Uterus (tissue), 4 donors: ENCODE results near the gene EIF4ENIF1. TPM values are rescaled to one million over a fixed set of nuclear protein-coding genes. Genes with fewer than 3 reads are reported as not detected.
"Not testable (repeated sequence)": the region's sequence is repeated elsewhere in the genome, so short reads cannot be mapped to it uniquely, and the experiment has no call there.

Experiments
- DNase-seq, 2 donors: peaks; one replicate each; pipeline ENCODE4 v3.0.0-alpha.2; 2019 to 2020
- H3K27ac ChIP-seq, 2 donors: fragments of 200-600 bp; sonication (generic); 1 replicate in 1 of 2; 2 replicates in 1 of 2; pipeline ENCODE4 v1.5.1; 2016 to 2018
- H3K27me3 ChIP-seq, 2 donors: fragments of 200-600 bp; sonication (generic); one replicate each; pipeline ENCODE4 v1.5.1; 2018 to 2019; ENCODE audit warnings: control low read depth in 1 of 2
- H3K36me3 ChIP-seq, 2 donors: fragments of 200-600 bp; sonication (generic); one replicate each; pipeline ENCODE4 v1.5.1; 2019; ENCODE audit warnings: control low read depth in 1 of 2
- H3K4me1 ChIP-seq, 2 donors: fragments of 200-600 bp; sonication (generic); one replicate each; pipeline ENCODE4 v1.5.1; 2018 to 2019; ENCODE audit warnings: control low read depth in 1 of 2
- H3K4me3 ChIP-seq, 2 donors: fragments of 200-600 bp; sonication (generic); 1 replicate in 1 of 2; 2 replicates in 1 of 2; pipeline ENCODE4 v1.5.1; 2018 to 2019; ENCODE audit warnings: mild to moderate bottlenecking in 1 of 2
- H3K9me3 ChIP-seq, 2 donors: fragments of 200-600 bp; sonication (generic); one replicate each; pipeline ENCODE4 v1.5.1; 2019; ENCODE audit warnings: control low read depth in 1 of 2
- POLR2A ChIP-seq, 2 donors: fragments of 450-650 bp; IDR thresholded peaks; one replicate each; pipeline ENCODE4 v1.6.1; 2016; ENCODE audit warnings: antibody characterized with exemption in 2 of 2, mild to moderate bottlenecking in 1 of 2, moderate library complexity in 1 of 2
- intact Hi-C: fragments of 100-400 bp; cut with DNase I; formaldehyde crosslinking; loops from one replicate; pipeline ENCODE4 v1.15.1; 2023; ENCODE audit warnings: low total_unique reads
- total RNA-seq, 4 donors: library from RNA; depleted of rRNA in 3 of 4; stranded (reverse); fragments of >200 nt in 3 of 4; gene quantifications; one replicate each; pipeline versions ENCODE4 v1.1.0 to v1.2.4, GENCODE V29; 2014 to 2023
- TF ChIP-seq, protein P1 (sequence below), 4 experiments: fragments of 200-600 bp in 2 of 4; fragments of 450-650 bp in 2 of 4; sonication (generic) in 2 of 4; IDR thresholded peaks; one replicate each; pipeline ENCODE4 v1.5.1; 2016 to 2019; ENCODE audit warnings: antibody characterized with exemption in 4 of 4, mild to moderate bottlenecking in 2 of 4, moderate library complexity in 1 of 4
- donor health status: DM: yes; HTN: yes; CAD: no.

Gene EIF4ENIF1
- total RNA-seq, 4 donors from 2014 or later, result 19.0 to 95.8 (median 47.3) TPM

- Histone ChIP-seq H3K27me3 (no peaks in the 10 kb centered on the region), H3K4me3 (no peak overlapping the region), H3K36me3 (no peaks in the 10 kb centered on the region), H3K27ac (no peak overlapping the region), H3K9me3 (no peaks in the 10 kb centered on the region), H3K4me1 (peaks cover 0 to 3% of the 10 kb centered on the region in 2 donors)
- no peak for DNase-seq
- TF ChIP-seq, protein P1, sequence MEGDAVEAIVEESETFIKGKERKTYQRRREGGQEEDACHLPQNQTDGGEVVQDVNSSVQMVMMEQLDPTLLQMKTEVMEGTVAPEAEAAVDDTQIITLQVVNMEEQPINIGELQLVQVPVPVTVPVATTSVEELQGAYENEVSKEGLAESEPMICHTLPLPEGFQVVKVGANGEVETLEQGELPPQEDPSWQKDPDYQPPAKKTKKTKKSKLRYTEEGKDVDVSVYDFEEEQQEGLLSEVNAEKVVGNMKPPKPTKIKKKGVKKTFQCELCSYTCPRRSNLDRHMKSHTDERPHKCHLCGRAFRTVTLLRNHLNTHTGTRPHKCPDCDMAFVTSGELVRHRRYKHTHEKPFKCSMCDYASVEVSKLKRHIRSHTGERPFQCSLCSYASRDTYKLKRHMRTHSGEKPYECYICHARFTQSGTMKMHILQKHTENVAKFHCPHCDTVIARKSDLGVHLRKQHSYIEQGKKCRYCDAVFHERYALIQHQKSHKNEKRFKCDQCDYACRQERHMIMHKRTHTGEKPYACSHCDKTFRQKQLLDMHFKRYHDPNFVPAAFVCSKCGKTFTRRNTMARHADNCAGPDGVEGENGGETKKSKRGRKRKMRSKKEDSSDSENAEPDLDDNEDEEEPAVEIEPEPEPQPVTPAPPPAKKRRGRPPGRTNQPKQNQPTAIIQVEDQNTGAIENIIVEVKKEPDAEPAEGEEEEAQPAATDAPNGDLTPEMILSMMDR (IDR thresholded peaks at IDR 0.05), result no peak
- TF ChIP-seq POLR2A (IDR thresholded peaks at IDR 0.05), result no peak
- intact Hi-C loops, result no loop called here
These were observed 2.7 kb downstream of the EIF4ENIF1 start for GRCh38 chr22:31486951-31487350.

DNA sequence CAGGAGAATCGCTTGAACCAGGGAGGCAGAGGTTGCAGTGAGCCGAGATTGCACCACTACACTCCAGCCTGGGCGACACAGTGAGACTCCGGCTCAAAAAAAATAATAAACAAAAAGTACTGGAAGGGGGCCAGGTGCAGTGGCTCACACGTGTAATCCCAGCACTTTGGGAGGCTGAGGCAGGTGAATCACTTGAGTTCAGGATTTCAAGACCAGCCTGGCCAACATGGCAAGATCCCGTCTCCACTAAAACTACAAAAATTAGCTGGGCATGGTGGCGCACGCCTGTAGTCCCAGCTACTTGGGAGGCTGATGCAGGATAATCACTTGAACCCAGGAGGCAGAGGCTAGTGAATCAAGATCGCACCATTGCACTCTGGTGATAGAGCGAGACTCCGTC lies 3.3 kb downstream of the EIF4ENIF1 start:
- H3K36me3 ChIP-seq, H3K4me3 ChIP-seq, H3K27ac ChIP-seq, DNase-seq, H3K9me3 ChIP-seq, H3K27me3 ChIP-seq, H3K4me1 ChIP-seq, intact Hi-C loops: not testable (repeated sequence)

DNA sequence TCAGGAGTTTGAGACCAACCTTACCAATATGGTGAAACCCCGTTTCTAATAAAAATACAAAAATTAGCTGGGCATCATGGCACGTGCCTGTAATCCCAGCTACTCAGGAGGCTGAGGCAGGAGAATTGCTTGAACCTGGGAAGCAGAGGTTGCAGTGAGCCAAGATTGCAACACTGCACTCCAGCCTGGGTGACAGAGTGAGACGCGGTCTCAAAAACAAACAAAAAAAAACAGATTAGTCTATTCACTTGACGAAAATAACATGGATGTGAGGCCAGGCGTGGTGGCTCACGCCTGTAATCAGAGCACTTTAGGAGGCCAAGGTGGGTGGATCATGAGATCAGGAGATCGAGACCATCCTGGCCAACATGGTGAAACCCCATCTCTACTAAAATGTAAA lies 7.2 kb downstream of the EIF4ENIF1 start:
- H3K4me1 ChIP-seq, H3K27me3 ChIP-seq, H3K9me3 ChIP-seq, H3K4me3 ChIP-seq, intact Hi-C loops, H3K27ac ChIP-seq, DNase-seq, H3K36me3 ChIP-seq: not testable (repeated sequence)

DNA sequence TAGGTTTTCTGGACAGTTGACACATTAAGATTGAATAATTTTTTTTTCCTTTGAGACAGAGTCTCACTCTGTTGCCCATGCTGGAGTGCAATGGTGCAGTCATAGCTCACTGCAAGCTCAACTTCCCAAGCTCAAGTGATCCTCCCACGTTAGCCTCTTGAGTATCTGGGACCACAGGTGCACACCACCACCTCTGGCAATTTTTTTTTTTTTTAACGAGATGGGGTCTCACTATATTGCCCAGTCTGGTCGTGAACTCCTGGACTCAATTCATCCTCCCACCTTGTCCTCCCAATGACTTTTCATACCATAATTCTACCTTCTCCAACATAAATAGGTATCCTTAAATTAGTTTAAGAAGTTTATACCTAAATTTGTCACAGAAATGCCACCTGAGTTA lies 8.5 kb downstream of the EIF4ENIF1 start:
- no peaks in the 10 kb centered on the region for H3K36me3 ChIP-seq

DNA sequence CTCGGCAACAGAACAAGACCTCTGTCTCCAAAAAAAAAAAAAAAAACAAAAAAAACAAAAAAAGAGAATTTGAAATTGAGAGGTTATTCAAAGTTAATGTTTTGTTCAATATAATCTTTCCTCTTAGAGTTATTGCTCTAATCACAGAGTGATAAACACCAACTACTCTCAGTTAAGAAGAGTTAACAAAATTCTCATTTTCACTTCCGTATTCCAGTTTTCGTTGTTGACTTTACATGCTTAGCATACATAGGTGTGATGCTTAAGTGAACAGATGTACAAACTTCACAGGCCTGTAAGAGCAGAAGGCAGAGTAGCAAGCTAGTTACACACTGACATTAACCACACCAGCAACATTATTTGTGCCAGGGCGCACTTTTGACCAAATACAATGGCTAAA lies 12.3 kb downstream of the EIF4ENIF1 start:
- Histone ChIP-seq H3K4me1 (no peaks in the 10 kb centered on the region), H3K4me3 (no peak overlapping the region), H3K27ac (no peak overlapping the region), H3K9me3 (no peaks in the 10 kb centered on the region), H3K27me3 (no peaks in the 10 kb centered on the region), H3K36me3 (no peaks in the 10 kb centered on the region)
- TF ChIP-seq POLR2A (IDR thresholded peaks at IDR 0.05), result no peak
- TF ChIP-seq, protein P1 (IDR thresholded peaks at IDR 0.05), result no peak
- intact Hi-C loops, result no loop called here
- DNase-seq, result no peak

More for the DNA sequence above, 8.5 kb downstream of the EIF4ENIF1 start:
- H3K27me3 ChIP-seq, result no peaks in the 10 kb centered on the region
- no peak overlapping the region for H3K4me3 ChIP-seq
- intact Hi-C loops, result no loop called here
- no peaks in the 10 kb centered on the region for H3K4me1 ChIP-seq
- no peaks in the 10 kb centered on the region for H3K9me3 ChIP-seq
- TF ChIP-seq POLR2A (IDR thresholded peaks at IDR 0.05), result no peak
- TF ChIP-seq, protein P1 (IDR thresholded peaks at IDR 0.05), result no peak
- DNase-seq, result no peak
- no peak overlapping the region for H3K27ac ChIP-seq

DNA sequence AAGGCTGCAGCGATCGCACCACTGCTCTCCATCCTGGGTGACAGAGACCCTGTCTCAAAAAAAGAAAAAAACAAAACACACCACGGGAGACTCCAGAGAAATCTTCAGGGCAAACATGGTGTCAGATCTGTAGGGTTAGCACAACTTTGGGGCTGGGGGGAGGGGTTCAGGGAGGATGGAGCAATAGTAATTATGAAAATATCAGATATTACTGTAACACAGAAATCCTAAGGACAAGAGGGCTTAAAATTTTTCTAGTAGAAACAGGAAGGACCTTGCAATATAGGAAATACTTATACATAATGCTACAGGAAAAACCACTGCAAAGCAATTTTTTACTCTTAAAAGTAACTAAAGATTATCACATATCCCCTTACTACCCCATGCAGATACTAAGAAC lies 13.8 kb downstream of the EIF4ENIF1 start:
- H3K36me3 ChIP-seq, result no peaks in the 10 kb centered on the region
- no peak for DNase-seq
- intact Hi-C loops, result no loop called here

More for the DNA sequence above, 13.8 kb downstream of the EIF4ENIF1 start:
- Histone ChIP-seq H3K27me3 (no peaks in the 10 kb centered on the region), H3K4me3 (no peak overlapping the region), H3K9me3 (no peaks in the 10 kb centered on the region), H3K27ac (no peak overlapping the region), H3K4me1 (no peaks in the 10 kb centered on the region)
- no peak for TF ChIP-seq POLR2A (IDR thresholded peaks at IDR 0.05)
- TF ChIP-seq, protein P1 (IDR thresholded peaks at IDR 0.05), result no peak
